Sigmoid colon (tissue), 7 donors: ENCODE measurements around the gene CNOT6. TPM values are rescaled to one million over a fixed set of nuclear protein-coding genes. Genes with fewer than 3 reads are reported as not detected.

Source experiments
- DNase-seq: peaks from one replicate; pipeline ENCODE4 v3.0.0-alpha.2; 2019
- H3K27ac ChIP-seq, 4 donors: fragments of 200-600 bp; sonication (generic); one replicate each; pipeline ENCODE4 v1.5.1; 2016 to 2019; ENCODE audit warnings: mild to moderate bottlenecking in 1 of 4
- H3K27me3 ChIP-seq, 3 donors: fragments of 200-600 bp; sonication (generic); one replicate each; pipeline ENCODE4 v1.5.1; 2019; ENCODE audit warnings: mild to moderate bottlenecking in 1 of 3
- H3K36me3 ChIP-seq, 4 donors: fragments of 200-600 bp; sonication (generic); one replicate each; pipeline ENCODE4 v1.5.1; 2016 to 2019
- H3K4me1 ChIP-seq, 4 donors: fragments of 200-600 bp; sonication (generic); one replicate each; pipeline ENCODE4 v1.5.1; 2017 to 2019
- H3K4me3 ChIP-seq, 4 donors: fragments of 200-600 bp; sonication (generic); one replicate each; pipeline ENCODE4 v1.5.1; 2017 to 2019; ENCODE audit warnings: mild to moderate bottlenecking in 2 of 4, moderate library complexity in 1 of 4
- H3K9me3 ChIP-seq, 4 donors: fragments of 200-600 bp in 3 of 4; sonication (generic) in 3 of 4; one replicate each; pipeline versions ENCODE4 v1.5.1 to v1.6.1; 2013 to 2019
- EP300 ChIP-seq, 4 donors: sonication (generic); formaldehyde crosslinking; IDR thresholded peaks; one replicate each; pipeline ENCODE4 v1.6.1; 2017; ENCODE audit warnings: antibody characterized with exemption in 4 of 4
- POLR2A ChIP-seq, 2 donors: fragments of 450-650 bp; IDR thresholded peaks; one replicate each; pipeline ENCODE4 v1.6.1; 2016; ENCODE audit warnings: antibody characterized with exemption in 2 of 2, mild to moderate bottlenecking in 2 of 2, moderate library complexity in 2 of 2
- POLR2AphosphoS5 ChIP-seq, 4 donors: sonication (generic); formaldehyde crosslinking; IDR thresholded peaks; one replicate each; pipeline ENCODE4 v1.6.1; 2017; ENCODE audit warnings: antibody characterized with exemption in 4 of 4
- WGBS, 2 donors: extraction: QIAGEN DNeasy Blood & Tissue Kit; methylation state at CpG; one replicate each; pipeline ENCODE4 v1.1.7; 2013; 5-methylcytosine and 5-hydroxymethylcytosine counted together
- intact Hi-C: fragments of 100-400 bp; cut with DNase I; formaldehyde crosslinking; loops from one replicate; pipeline ENCODE4 v1.15.1; 2023
- polyA plus RNA-seq, 3 donors: library from polyadenylated mRNA; stranded (reverse); fragments of 200-250 nt; gene quantifications; one replicate each; pipeline ENCODE4 v1.2.3, GENCODE V29; 2013
- total RNA-seq, 4 donors: library from RNA; depleted of rRNA; stranded (reverse); fragments of >200 nt; gene quantifications; one replicate each; pipeline ENCODE4 v1.1.0, GENCODE V29; 2016
- TF ChIP-seq, protein P1 (sequence below), 4 experiments: fragments of 450-650 bp in 3 of 4; fragments of 200-600 bp in 1 of 4; IDR thresholded peaks; one replicate each; pipeline ENCODE4 v1.5.1; 2016 to 2019; ENCODE audit warnings: antibody characterized with exemption in 4 of 4, mild to moderate bottlenecking in 3 of 4, moderate library complexity in 2 of 4
- donor health status: healthy with polysubstance abuse.
- donor health status: Bipolar disorder and iron deficiency.
- donor health status: healthy.

CNOT6 gene
- total and polyA plus RNA-seq, 7 donors, result 7.2 to 21.8 (median 16.0) TPM

- Histone ChIP-seq H3K27me3 (peaks cover 0 to 26% (median 10%) of the 10 kb centered on the region in 3 donors), H3K4me1 (peaks cover 0 to 11% (median 5%) of the 10 kb centered on the region in 4 donors), H3K4me3 (no peak overlapping the region), H3K27ac (no peak overlapping the region), H3K36me3 (no peaks in the 10 kb centered on the region), H3K9me3 (no peaks in the 10 kb centered on the region)
- DNase-seq, result no peak
- TF ChIP-seq POLR2AphosphoS5 (IDR thresholded peaks at IDR 0.05), result no peak
- no peak for TF ChIP-seq POLR2A (IDR thresholded peaks at IDR 0.05)
- TF ChIP-seq, protein P1, sequence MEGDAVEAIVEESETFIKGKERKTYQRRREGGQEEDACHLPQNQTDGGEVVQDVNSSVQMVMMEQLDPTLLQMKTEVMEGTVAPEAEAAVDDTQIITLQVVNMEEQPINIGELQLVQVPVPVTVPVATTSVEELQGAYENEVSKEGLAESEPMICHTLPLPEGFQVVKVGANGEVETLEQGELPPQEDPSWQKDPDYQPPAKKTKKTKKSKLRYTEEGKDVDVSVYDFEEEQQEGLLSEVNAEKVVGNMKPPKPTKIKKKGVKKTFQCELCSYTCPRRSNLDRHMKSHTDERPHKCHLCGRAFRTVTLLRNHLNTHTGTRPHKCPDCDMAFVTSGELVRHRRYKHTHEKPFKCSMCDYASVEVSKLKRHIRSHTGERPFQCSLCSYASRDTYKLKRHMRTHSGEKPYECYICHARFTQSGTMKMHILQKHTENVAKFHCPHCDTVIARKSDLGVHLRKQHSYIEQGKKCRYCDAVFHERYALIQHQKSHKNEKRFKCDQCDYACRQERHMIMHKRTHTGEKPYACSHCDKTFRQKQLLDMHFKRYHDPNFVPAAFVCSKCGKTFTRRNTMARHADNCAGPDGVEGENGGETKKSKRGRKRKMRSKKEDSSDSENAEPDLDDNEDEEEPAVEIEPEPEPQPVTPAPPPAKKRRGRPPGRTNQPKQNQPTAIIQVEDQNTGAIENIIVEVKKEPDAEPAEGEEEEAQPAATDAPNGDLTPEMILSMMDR (IDR thresholded peaks at IDR 0.05), result no peak
- TF ChIP-seq EP300 (IDR thresholded peaks at IDR 0.05), result no peak
- intact Hi-C loops, result no loop called here
- 57 to 87% methylated on average over 14 of the region's 14 CpGs for WGBS, 2 donors
These were observed 125.8 kb downstream of the CNOT6 start for GRCh38 chr5:180620014-180620413.

- Histone ChIP-seq H3K4me1 (peaks cover 0 to 11% (median 5%) of the 10 kb centered on the region in 4 donors), H3K36me3 (no peaks in the 10 kb centered on the region), H3K4me3 (no peak overlapping the region), H3K27me3 (peaks cover 0 to 26% (median 10%) of the 10 kb centered on the region in 3 donors), H3K27ac (no peak overlapping the region), H3K9me3 (no peaks in the 10 kb centered on the region)
- no peak for DNase-seq
- intact Hi-C loops, result no loop called here
- no peak for TF ChIP-seq EP300 (IDR thresholded peaks at IDR 0.05)
- TF ChIP-seq POLR2AphosphoS5 (IDR thresholded peaks at IDR 0.05), result no peak
- no peak for TF ChIP-seq POLR2A (IDR thresholded peaks at IDR 0.05)
- TF ChIP-seq, protein P1 (IDR thresholded peaks at IDR 0.05), result no peak
- WGBS, 2 donors, result 81 to 89% methylated on average over 32 of the region's 32 CpGs
These were observed 127.1 kb downstream of the CNOT6 start for GRCh38 chr5:180621311-180621710.

- Histone ChIP-seq H3K27me3 (peaks cover 0 to 21% (median 10%) of the 10 kb centered on the region in 3 donors), H3K4me1 (peaks cover 0 to 11% (median 5%) of the 10 kb centered on the region in 4 donors), H3K36me3 (no peaks in the 10 kb centered on the region), H3K9me3 (no peaks in the 10 kb centered on the region), H3K4me3 (no peak overlapping the region), H3K27ac (no peak overlapping the region)
- intact Hi-C loops, result no loop called here
- no peak for DNase-seq
- TF ChIP-seq EP300 (IDR thresholded peaks at IDR 0.05), result no peak
- TF ChIP-seq POLR2AphosphoS5 (IDR thresholded peaks at IDR 0.05), result no peak
- TF ChIP-seq POLR2A (IDR thresholded peaks at IDR 0.05), result no peak
- TF ChIP-seq, protein P1 (IDR thresholded peaks at IDR 0.05), result no peak
- WGBS, 2 donors, result 83 to 87% methylated on average over 6 of the region's 6 CpGs
These were observed 128.7 kb downstream of the CNOT6 start for GRCh38 chr5:180622910-180623309.

DNA sequence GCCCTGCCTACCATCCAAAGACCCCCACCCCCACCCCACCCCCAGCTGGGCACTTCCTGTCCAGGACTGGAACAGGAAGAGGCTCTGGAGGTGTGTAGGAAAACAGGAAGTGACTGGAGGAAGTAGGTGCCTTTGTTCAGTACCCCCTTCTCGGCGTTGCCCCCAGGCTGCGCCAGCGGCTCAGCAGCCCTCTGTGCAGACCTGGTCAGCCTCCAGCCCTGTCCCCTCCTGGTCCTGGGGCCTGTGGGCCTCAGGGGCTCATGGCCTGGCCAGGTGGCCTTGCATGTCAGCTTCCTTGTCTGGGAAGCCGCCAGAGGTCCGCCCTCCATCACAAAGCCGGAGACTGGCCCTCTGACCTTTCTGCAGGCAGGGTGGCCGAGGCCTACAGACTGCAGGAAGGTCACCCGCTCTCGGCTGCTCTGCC lies 129.2 kb downstream of the CNOT6 start:
- H3K4me3 ChIP-seq, result no peak overlapping the region
- intact Hi-C loops, result no loop called here
- no peaks in the 10 kb centered on the region for H3K9me3 ChIP-seq
- peaks cover 0 to 19% (median 10%) of the 10 kb centered on the region in 3 donors for H3K27me3 ChIP-seq
- H3K4me1 ChIP-seq, result peaks cover 0 to 10% (median 5%) of the 10 kb centered on the region in 4 donors
- H3K27ac ChIP-seq, result no peak overlapping the region
- H3K36me3 ChIP-seq, result no peaks in the 10 kb centered on the region
- DNase-seq, result no peak
- WGBS, 2 donors, result 84 to 88% methylated on average over 10 of the region's 10 CpGs
- no peak for TF ChIP-seq EP300 (IDR thresholded peaks at IDR 0.05)
- no peak for TF ChIP-seq POLR2AphosphoS5 (IDR thresholded peaks at IDR 0.05)
- TF ChIP-seq, protein P1 (IDR thresholded peaks at IDR 0.05), result no peak
- no peak for TF ChIP-seq POLR2A (IDR thresholded peaks at IDR 0.05)

- Histone ChIP-seq H3K4me1 (peaks cover 0 to 6% (median 2%) of the 10 kb centered on the region in 4 donors), H3K4me3 (no peak overlapping the region), H3K9me3 (no peaks in the 10 kb centered on the region), H3K36me3 (no peaks in the 10 kb centered on the region), H3K27ac (no peak overlapping the region), H3K27me3 (peaks cover 0 to 14% (median 6%) of the 10 kb centered on the region in 3 donors)
- TF ChIP-seq EP300 (IDR thresholded peaks at IDR 0.05), result no peak
- TF ChIP-seq, protein P1 (IDR thresholded peaks at IDR 0.05), result no peak
- TF ChIP-seq POLR2AphosphoS5 (IDR thresholded peaks at IDR 0.05), result no peak
- 91% methylated on average over 15 of the region's 15 CpGs for WGBS, 2 donors
- intact Hi-C loops, result no loop called here
- no peak for DNase-seq
These were observed 129.7 kb downstream of the CNOT6 start for GRCh38 chr5:180623844-180624243.
